Sigmoid colon (tissue), 4 donors: ENCODE measurements around the gene TUBA1C.

Source experiments
- POLR2A ChIP-seq, 2 donors: fragments of 450-650 bp; IDR thresholded peaks; one replicate each; pipeline ENCODE4 v1.6.1; 2016; ENCODE audit warnings: antibody characterized with exemption in 2 of 2, mild to moderate bottlenecking in 2 of 2, moderate library complexity in 2 of 2
- POLR2AphosphoS5 ChIP-seq, 4 donors: sonication (generic); formaldehyde crosslinking; IDR thresholded peaks; one replicate each; pipeline ENCODE4 v1.6.1; 2017; ENCODE audit warnings: antibody characterized with exemption in 4 of 4
- TF ChIP-seq, protein P1 (sequence below), 4 experiments: fragments of 450-650 bp in 3 of 4; fragments of 200-600 bp in 1 of 4; IDR thresholded peaks; one replicate each; pipeline ENCODE4 v1.5.1; 2016 to 2019; ENCODE audit warnings: antibody characterized with exemption in 4 of 4, mild to moderate bottlenecking in 3 of 4, moderate library complexity in 2 of 4

DNA sequence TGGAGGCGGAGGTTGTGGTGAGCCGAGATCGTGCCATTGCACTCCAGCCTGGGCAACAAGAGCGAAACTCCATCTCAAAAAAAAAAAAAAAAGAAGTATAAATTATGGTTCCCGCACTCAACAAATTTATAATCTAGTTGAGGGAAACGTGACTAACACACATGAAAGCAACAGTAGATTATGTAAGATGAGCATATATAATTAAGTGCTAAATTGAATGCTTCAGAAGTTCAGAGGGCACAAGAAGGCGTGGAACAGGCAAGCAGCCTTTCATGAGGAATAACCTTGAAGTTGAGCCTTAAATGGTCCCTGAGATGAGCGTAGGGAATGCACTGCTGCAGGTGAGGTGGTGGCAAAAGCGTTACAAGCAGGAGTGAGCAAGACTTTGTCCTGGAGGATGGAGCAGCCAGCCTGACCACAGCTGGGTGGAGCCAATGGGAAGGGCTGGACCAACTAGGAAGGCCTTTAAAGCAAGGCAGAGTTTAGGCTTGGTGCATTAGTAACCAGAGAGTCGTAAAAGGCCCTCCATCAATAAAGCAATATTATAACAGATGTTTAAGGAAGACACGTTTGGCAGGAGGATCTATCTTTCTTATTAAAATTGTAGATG is 45.4 kb upstream of the TUBA1C start:
- TF ChIP-seq, protein P1, sequence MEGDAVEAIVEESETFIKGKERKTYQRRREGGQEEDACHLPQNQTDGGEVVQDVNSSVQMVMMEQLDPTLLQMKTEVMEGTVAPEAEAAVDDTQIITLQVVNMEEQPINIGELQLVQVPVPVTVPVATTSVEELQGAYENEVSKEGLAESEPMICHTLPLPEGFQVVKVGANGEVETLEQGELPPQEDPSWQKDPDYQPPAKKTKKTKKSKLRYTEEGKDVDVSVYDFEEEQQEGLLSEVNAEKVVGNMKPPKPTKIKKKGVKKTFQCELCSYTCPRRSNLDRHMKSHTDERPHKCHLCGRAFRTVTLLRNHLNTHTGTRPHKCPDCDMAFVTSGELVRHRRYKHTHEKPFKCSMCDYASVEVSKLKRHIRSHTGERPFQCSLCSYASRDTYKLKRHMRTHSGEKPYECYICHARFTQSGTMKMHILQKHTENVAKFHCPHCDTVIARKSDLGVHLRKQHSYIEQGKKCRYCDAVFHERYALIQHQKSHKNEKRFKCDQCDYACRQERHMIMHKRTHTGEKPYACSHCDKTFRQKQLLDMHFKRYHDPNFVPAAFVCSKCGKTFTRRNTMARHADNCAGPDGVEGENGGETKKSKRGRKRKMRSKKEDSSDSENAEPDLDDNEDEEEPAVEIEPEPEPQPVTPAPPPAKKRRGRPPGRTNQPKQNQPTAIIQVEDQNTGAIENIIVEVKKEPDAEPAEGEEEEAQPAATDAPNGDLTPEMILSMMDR (IDR thresholded peaks at IDR 0.05): no peak
- TF ChIP-seq POLR2A (IDR thresholded peaks at IDR 0.05): no peak
- no peak for TF ChIP-seq POLR2AphosphoS5 (IDR thresholded peaks at IDR 0.05)
